ENCODE measurements around the gene TMEM39B. TPM values are rescaled to one million over a fixed set of nuclear protein-coding genes. Genes with fewer than 3 reads are reported as not detected.
"Not testable (repeated sequence)": the region's sequence is repeated elsewhere in the genome, so short reads cannot be mapped to it uniquely, and the experiment has no call there.

TMEM39B gene
- total RNA-seq, 1 donor from 2014 or later: 14.1 TPM

- no peak overlapping the region for H3K4me3 Mint-ChIP-seq (ENCODE audit: unreplicated experiment)
- no peak for DNase-seq (ENCODE audit: low spot score)
- H3K4me1 Mint-ChIP-seq (ENCODE audit: low read depth): peaks cover 9% of the 10 kb centered on the region
- no peaks in the 10 kb centered on the region for H3K27me3 Mint-ChIP-seq (ENCODE audit: low read depth)
- no peak overlapping the region for H3K27ac Mint-ChIP-seq (ENCODE audit: unreplicated experiment)
- no peaks in the 10 kb centered on the region for H3K36me3 Mint-ChIP-seq (ENCODE audit: low read depth)
- no peaks in the 10 kb centered on the region for H3K9me3 Mint-ChIP-seq (ENCODE audit: low read depth)
- no peak for TF ChIP-seq CTCF (IDR thresholded peaks at IDR 0.05)
Observed at GRCh38 chr1:32126770-32127169, 54.0 kb downstream of the TMEM39B start.

- Mint-ChIP-seq H3K4me3 (ENCODE audit: unreplicated experiment) (no peak overlapping the region), H3K27ac (ENCODE audit: unreplicated experiment) (peak overlapping the region; percentile 29), H3K27me3 (ENCODE audit: low read depth) (no peaks in the 10 kb centered on the region), H3K4me1 (ENCODE audit: low read depth) (peaks cover 3% of the 10 kb centered on the region), H3K36me3 (ENCODE audit: low read depth) (no peaks in the 10 kb centered on the region), H3K9me3 (ENCODE audit: low read depth) (no peaks in the 10 kb centered on the region)
- no peak for TF ChIP-seq CTCF (IDR thresholded peaks at IDR 0.05)
- DNase-seq (ENCODE audit: low spot score): no peak
Observed at GRCh38 chr1:32127409-32128198, 54.9 kb downstream of the TMEM39B start.

- H3K9me3 Mint-ChIP-seq (ENCODE audit: low read depth): no peaks in the 10 kb centered on the region
- no peak for TF ChIP-seq CTCF (IDR thresholded peaks at IDR 0.05)
- H3K27me3 Mint-ChIP-seq (ENCODE audit: low read depth): no peaks in the 10 kb centered on the region
- no peaks in the 10 kb centered on the region for H3K36me3 Mint-ChIP-seq (ENCODE audit: low read depth)
- peaks cover 5% of the 10 kb centered on the region for H3K4me1 Mint-ChIP-seq (ENCODE audit: low read depth)
- no peak overlapping the region for H3K4me3 Mint-ChIP-seq (ENCODE audit: unreplicated experiment)
- H3K27ac Mint-ChIP-seq (ENCODE audit: unreplicated experiment): no peak overlapping the region
- no peak for DNase-seq (ENCODE audit: low spot score)
Observed at GRCh38 chr1:32128479-32128878, 55.7 kb downstream of the TMEM39B start.

- H3K27ac Mint-ChIP-seq (ENCODE audit: unreplicated experiment): peak overlapping the region; percentile 12
- TF ChIP-seq CTCF (IDR thresholded peaks at IDR 0.05): no peak
Observed at GRCh38 chr1:32128964-32129363, 56.2 kb downstream of the TMEM39B start.

GRCh38 chr1:32133950-32134280 is 61.2 kb downstream of the TMEM39B start:
- H3K4me3 Mint-ChIP-seq (ENCODE audit: unreplicated experiment); H3K9me3 Mint-ChIP-seq (ENCODE audit: low read depth); H3K27me3 Mint-ChIP-seq (ENCODE audit: low read depth); DNase-seq (ENCODE audit: low spot score); H3K36me3 Mint-ChIP-seq (ENCODE audit: low read depth): not testable (repeated sequence)
- Mint-ChIP-seq H3K27ac (ENCODE audit: unreplicated experiment) (peak overlapping the region; percentile 92), H3K4me1 (ENCODE audit: low read depth) (peaks cover 24% of the 10 kb centered on the region)

More at GRCh38 chr1:32128964-32129363, 56.2 kb downstream of the TMEM39B start:
- no peak for DNase-seq (ENCODE audit: low spot score)
- Mint-ChIP-seq H3K4me3 (ENCODE audit: unreplicated experiment) (no peak overlapping the region), H3K36me3 (ENCODE audit: low read depth) (no peaks in the 10 kb centered on the region), H3K9me3 (ENCODE audit: low read depth) (no peaks in the 10 kb centered on the region), H3K27me3 (ENCODE audit: low read depth) (no peaks in the 10 kb centered on the region), H3K4me1 (ENCODE audit: low read depth) (peaks cover 8% of the 10 kb centered on the region)

GRCh38 chr1:32137111-32137510 is 64.4 kb downstream of the TMEM39B start:
- Mint-ChIP-seq H3K27ac (ENCODE audit: unreplicated experiment) (no peak overlapping the region), H3K36me3 (ENCODE audit: low read depth) (peaks cover 1% of the 10 kb centered on the region), H3K4me3 (ENCODE audit: unreplicated experiment) (no peak overlapping the region), H3K4me1 (ENCODE audit: low read depth) (peaks cover 33% of the 10 kb centered on the region), H3K27me3 (ENCODE audit: low read depth) (no peaks in the 10 kb centered on the region), H3K9me3 (ENCODE audit: low read depth) (no peaks in the 10 kb centered on the region)
- TF ChIP-seq CTCF (IDR thresholded peaks at IDR 0.05): no peak
- DNase-seq (ENCODE audit: low spot score): no peak
